ENCODE results near the gene NOSTRIN.

DNA sequence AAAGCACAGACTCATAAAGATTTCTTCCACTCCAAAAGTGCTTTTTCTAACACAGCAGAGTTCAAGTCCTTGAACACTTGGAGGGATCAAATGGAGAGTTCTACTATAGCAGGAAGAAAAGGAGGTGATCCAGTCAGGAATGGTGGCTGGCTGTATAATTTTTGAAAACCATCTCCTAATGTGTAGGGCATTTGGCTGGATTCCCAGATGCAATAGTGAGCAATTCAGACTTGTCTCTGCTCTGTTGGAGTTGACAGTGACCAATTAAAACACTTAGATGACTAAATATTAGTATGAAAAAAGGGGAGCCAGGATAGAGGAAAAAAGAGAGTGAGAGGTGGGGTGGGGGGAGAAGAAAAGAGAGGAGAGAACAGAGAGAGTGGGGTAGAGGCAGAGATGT is 93.3 kb downstream of the NOSTRIN start:
- TF ChIP-seq EZH2 (IDR thresholded peaks at IDR 0.05; ENCODE audit: insufficient read depth, poor library complexity, severe bottlenecking) (no peak), EZH2phosphoT487 (IDR thresholded peaks at IDR 0.05; ENCODE audit: insufficient read depth, low read depth) (no peak)

All from GM23248 (cell line).